HG03521 (cell line): ENCODE results near the gene UGT1A8.
"Not testable (repeated sequence)": the region's sequence is repeated elsewhere in the genome, so short reads cannot be mapped to it uniquely, and the experiment has no call there.

ENCODE experiments used
- ATAC-seq: cut with Tn5 transposase; IDR thresholded peaks from one replicate; pipeline ENCODE4 v1.9.1; 2021; ENCODE audit warnings: mild to moderate bottlenecking, moderate library complexity; ENCODE audit not compliant: unreplicated experiment

UGT1A8 gene

GRCh38 chr2:233638836-233639235, 21.4 kb downstream of the UGT1A8 start:
- ATAC-seq, result no peak

DNA sequence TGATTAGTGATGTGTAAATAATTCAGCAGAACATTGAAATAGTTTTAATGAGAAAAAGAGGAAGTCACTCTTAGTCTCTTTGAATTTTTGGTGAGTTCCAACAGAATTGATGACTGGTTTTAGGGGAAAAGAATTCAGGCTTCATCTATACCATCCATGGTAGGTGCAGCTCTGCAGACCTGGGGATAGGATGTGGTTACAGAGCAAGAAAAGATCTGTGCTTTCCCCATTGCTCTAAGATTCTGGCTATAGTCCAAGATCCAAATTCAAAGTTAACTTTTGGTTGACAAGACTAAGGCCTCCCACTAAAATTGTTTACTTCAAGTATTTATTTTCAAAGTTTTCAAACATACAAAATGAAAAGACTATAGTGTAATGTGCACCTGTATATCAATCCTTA, 22.4 kb downstream of the UGT1A8 start:
- no peak for ATAC-seq

GRCh38 chr2:233643128-233643527, 25.7 kb downstream of the UGT1A8 start:
- ATAC-seq, result no peak

DNA sequence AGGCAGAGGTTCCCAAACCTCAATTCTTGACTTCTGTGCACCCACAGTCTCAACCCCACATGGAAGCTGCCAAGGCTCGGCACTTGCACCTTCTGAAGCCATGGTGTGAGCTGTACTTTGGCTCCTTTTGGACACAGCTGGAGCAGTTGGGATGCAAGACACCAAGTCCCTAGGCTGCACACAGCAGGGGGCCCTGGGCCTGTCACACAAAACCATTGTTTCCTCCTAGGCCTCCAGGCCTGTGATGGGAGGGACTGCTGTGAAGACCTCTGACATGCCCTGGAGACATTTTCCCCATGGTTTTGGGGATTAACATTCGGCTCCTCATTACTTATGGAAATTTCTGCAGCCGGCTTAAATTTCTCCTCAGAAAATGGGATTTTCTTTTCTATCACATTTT, 28.6 kb downstream of the UGT1A8 start:
- not testable (repeated sequence) for ATAC-seq

- ATAC-seq, result no peak
Observed at GRCh38 chr2:233650981-233651380, 33.5 kb downstream of the UGT1A8 start.

GRCh38 chr2:233651430-233651829, 34.0 kb downstream of the UGT1A8 start:
- ATAC-seq, result no peak

DNA sequence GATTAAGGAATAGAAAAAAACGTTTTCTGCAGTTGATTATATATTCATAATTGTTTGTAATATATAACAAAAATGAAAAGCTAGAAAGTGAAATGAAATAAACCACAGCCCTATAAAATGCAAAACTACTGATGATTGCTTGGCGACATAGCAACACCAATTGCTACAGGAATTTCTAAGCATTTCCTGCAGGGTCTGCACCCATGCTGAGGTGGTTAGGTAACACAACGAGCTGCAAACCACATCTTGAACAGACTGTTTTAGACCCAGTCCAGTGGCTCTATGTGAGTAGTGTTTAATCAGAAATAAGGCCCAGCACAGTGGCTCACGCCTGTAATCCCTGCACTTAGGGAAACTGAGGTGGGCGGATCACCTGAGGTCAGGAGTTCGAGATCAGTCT, 37.1 kb downstream of the UGT1A8 start:
- no peak for ATAC-seq

DNA sequence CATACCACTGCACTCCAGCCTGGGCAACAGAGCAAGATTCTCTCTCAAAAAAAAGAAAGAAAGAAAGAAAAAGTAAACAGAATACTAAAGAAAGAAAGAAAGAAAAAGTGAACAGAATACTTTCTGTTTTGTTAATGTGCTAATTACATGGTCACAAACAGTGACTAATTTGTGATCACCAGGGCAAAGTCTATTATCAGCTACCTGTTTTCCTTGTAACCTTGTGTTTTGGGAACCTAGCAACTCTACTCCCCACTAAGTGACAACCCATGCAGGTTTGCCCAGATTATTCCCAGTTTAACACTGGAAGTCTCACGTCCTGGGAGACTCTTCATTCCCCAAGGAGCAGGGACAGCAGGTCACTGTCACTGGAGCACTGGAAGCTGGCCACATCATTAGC, 37.6 kb downstream of the UGT1A8 start:
- no peak for ATAC-seq

DNA sequence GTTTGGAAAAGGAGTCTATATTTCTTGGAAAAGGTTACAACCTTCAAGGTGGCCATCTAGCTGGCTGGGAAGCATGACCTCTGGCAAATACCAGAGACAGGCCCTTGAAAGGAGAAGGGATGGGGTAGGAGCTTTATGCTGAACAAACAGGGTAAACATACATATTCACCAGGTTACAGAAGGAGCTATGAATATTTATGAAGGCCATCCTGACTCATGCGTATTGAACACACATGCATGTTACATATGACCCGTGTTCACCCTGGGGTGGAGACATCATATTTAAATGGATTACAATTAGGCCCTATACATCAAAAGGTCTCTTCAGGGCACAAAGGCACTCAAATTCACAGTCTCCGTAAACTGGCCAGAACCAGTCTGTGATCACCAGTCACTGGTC, 38.5 kb downstream of the UGT1A8 start:
- ATAC-seq, result not testable (repeated sequence)

DNA sequence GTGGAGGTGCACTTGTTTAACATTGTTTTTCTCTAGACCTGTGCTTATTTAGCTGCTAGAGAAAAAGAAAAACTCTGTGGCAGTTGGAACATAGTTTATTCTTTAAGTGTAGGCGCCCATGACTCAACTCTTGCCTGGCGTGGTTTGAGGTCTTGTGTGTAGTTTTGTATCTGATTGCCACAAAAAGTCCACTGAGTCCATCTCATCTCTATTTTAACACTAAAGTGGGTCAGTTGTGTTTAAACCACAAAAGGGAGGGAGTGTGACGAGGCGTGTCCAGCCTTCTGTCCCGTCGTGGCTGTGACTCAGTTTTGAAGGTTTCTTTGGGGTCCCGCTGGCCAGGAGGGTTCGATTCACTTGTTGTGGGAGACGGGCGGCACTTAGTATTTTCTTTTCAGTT, 39.0 kb downstream of the UGT1A8 start:
- ATAC-seq, result no peak

GRCh38 chr2:233658610-233659009, 41.2 kb downstream of the UGT1A8 start:
- no peak for ATAC-seq

GRCh38 chr2:233663911-233664310, 46.5 kb downstream of the UGT1A8 start:
- no peak for ATAC-seq

GRCh38 chr2:233668605-233669260, 51.3 kb downstream of the UGT1A8 start:
- no peak for ATAC-seq

GRCh38 chr2:233671290-233672161, 54.1 kb downstream of the UGT1A8 start, which contains the start of gene UGT1A9:
UGT1A9 (plus strand) TSS chr2:233671898; CDS start chr2:233671935, 37 bp downstream.
- ATAC-seq, result no peak

DNA sequence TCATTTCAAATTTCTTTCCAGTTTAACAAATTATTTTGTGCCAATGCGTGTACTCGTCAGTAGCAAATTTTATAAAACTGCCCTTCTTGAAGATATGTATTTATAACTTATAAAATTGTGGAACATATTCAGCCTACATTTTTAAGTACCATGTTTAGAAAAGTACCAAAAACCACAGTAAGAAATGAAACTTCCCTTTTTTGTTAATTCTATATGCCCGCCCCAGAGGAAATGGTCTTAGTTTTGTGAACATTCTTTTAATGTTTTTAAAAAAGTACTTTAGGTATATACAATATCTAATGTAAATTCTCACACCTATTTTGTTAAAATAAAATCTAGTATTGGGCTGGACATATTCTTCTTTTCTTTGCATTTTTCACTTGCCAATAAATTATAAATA, 55.5 kb downstream of the UGT1A8 start:
- no peak for ATAC-seq

- ATAC-seq, result no peak
Observed at GRCh38 chr2:233673896-233674295, 56.5 kb downstream of the UGT1A8 start.

DNA sequence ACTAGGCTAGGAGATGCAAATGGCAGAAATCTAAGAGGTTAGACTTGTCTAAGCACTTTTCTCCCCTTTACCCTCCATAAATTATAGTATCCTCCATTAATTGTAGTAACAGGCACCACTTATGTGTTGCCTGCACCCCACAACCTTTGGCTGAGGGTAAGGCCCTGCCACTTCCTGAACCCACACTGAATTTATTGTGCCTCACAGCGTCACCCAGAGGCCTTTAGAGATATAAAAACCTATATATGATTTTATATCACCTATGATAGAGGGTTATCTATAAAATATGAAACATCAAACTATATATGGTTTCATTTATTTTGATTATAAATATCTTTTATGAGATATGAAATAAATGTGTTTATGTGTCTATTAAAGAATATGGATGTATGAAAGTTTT, 56.9 kb downstream of the UGT1A8 start:
- ATAC-seq, result no peak

DNA sequence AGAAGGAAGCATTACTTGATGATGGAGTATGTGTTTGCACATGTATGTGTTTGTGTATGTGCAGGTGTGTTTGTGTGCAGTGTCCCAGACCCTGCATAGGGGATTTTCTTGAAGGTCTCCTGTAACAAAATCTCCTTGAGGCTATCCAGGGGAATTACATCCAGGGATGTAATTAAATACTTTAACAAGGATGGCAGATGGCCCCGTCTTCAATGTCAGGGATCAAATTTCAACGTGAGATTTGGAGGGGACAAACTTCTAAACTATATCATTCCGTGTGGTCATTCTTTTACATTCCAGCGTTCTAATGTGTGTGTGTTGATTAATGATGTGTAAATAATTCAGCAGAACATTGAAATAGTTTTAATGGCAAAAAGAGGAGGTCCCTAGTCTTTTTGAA, 57.6 kb downstream of the UGT1A8 start:
- ATAC-seq, result no peak

DNA sequence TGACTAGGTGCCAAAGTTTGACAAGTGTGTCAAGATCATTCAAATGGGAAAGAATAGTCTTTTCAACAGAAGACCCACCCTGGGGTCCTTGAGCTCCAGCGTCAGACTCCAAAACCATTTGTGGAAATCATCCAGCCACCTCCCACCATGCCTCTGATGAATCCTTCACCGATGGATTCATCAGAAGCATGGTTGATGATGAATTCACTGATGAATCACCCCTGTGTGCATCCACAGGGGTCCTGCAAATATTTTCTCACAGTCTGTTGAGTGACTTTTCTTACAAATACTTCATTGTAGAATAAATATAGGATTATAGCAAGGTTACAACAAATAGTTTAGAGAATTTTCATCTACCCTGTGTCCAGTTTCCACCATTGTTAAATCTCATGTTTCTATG, 58.6 kb downstream of the UGT1A8 start:
- no peak for ATAC-seq

DNA sequence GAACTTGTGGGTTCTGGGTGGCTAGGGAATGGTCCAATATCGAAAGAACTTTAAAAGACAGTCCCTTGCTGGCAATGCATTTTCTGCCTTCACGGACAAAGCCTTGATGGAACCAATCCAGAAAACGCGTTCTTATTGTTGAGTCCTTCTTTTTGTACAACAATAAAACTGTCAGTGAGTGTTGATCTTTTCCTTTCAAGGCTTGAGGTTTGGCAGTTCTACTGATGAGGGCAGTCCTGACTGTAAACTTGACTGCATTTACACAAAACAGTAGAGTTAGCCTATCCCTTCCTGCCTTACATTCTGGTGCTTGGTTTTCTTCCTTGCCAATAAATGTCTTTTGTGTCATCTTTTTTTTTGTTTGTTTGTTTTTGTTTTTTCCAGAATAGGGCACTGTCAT, 61.8 kb downstream of the UGT1A8 start:
- no peak for ATAC-seq

DNA sequence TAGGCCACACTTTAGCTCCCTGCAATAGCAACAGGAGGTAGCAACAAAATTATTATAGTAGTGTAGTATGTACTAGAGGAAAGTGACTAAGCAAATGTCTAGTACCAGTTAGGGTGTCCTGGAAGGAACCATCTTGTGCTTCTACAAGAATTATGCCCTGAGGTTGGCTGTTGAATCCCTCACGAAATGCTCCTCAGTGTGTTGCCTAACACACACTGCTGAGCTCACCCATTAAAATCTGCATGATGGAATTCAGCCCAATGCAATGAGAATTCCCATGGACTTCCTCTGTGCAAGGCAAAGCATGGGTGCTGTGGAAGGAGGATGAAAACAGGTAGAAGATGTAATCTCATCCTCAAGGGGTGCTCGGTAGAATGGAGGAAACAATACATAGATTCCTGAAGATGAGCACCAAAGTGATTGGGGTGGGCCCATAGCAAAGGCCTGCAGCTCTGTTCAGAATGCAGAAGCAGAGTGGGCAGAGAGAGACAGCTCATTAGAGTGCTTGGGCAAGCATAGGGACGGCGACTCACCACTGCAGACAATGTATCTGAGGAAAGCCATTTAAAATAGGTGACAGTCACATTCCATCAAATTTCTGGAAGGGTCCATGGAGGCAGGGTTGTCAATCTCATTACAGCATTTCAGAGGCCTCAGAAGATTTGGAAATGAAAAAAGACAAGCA, 63.1 kb downstream of the UGT1A8 start:
- no peak for ATAC-seq
